PC-9 (cell line): ENCODE measurements around the gene ZNHIT1.

ENCODE experiments used
- CTCF ChIP-seq: fragments of 200-600 bp; sonication (generic); conservative IDR thresholded peaks from 2 replicates; pipeline ENCODE4 v1.6.1; 2017; ENCODE audit warnings: mixed run types, antibody characterized with exemption, mild to moderate bottlenecking, moderate library complexity
- EZH2 ChIP-seq: fragments of 200-600 bp; sonication (generic); IDR thresholded peaks from 2 replicates; pipeline ENCODE4 v1.8.0; 2017; ENCODE audit warnings: antibody characterized with exemption, low read depth

- TF ChIP-seq CTCF, result no peak
- no peak for TF ChIP-seq EZH2
These were observed 31.8 kb upstream of the ZNHIT1 start for GRCh38 chr7:101186194-101186593.
